ENCODE data around the gene CCDC7. TPM values are rescaled to one million over a fixed set of nuclear protein-coding genes. Genes with fewer than 3 reads are reported as not detected.

CCDC7 gene
- total and polyA plus RNA-seq, 8 donors, result 1.0 to 27.2 (median 5.3) TPM

GRCh38 chr10:32411797-32412498 is 34.0 kb upstream of the CCDC7 start:
- no peaks in the 10 kb centered on the region for H3K9me3 ChIP-seq
- H3K36me3 ChIP-seq, result no peaks in the 10 kb centered on the region
- peak in 1 of 2 donors; percentile 5 for DNase-seq
- intact Hi-C loops (cut with DNase I; ENCODE audit: low total_unique reads), result no loop called here
- no peak overlapping the region for H3K4me3 ChIP-seq
- H3K27me3 ChIP-seq, result no peaks in the 10 kb centered on the region
- no peak for TF ChIP-seq EP300 (IDR thresholded peaks at IDR 0.05)
- no peak for TF ChIP-seq POLR2AphosphoS5 (IDR thresholded peaks at IDR 0.05)
- TF ChIP-seq CTCF (IDR thresholded peaks at IDR 0.05), result no peak
- no peak for TF ChIP-seq POLR2A (IDR thresholded peaks at IDR 0.05)
- H3K4me1 ChIP-seq, result peaks cover 0 to 13% (median 6%) of the 10 kb centered on the region in 4 donors
- H3K27ac ChIP-seq, result peak overlapping the region in 2 of 5 donors; percentile 48 to 63
- 54 to 78% (median 77%) methylated on average over 2 of the region's 2 CpGs for WGBS, 5 donors

DNA sequence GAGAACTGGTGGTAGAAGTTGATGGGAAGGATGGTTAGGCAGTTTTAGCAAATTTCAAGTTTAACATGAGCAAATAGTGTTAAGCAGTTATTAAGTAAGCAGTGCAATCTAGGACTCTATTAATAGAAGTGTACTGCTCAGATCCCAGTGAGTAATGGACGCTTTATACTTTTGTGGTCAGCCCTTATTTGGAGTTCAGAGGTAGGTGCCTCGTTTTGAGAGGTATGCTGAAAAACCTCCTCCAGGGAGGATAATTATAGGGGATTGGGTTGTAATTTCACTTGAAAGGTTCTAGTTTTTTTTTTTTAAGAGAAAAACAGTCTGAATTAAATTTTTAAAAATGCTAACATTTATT is 33.5 kb upstream of the CCDC7 start:
- WGBS, 5 donors, result 8 to 26% (median 18%) methylated on average over 2 of the region's 2 CpGs
- H3K4me3 ChIP-seq, result no peak overlapping the region
- peak in 1 of 2 donors; percentile 21 for DNase-seq
- TF ChIP-seq CTCF (IDR thresholded peaks at IDR 0.05) (no peak), POLR2AphosphoS5 (IDR thresholded peaks at IDR 0.05) (no peak), EP300 (IDR thresholded peaks at IDR 0.05) (no peak), POLR2A (IDR thresholded peaks at IDR 0.05) (no peak)
- no peaks in the 10 kb centered on the region for H3K27me3 ChIP-seq
- peaks cover 0 to 16% (median 6%) of the 10 kb centered on the region in 4 donors for H3K4me1 ChIP-seq
- no peaks in the 10 kb centered on the region for H3K36me3 ChIP-seq
- no peaks in the 10 kb centered on the region for H3K9me3 ChIP-seq
- H3K27ac ChIP-seq, result peak overlapping the region in 2 of 5 donors; percentile 48 to 63
- intact Hi-C loops (cut with DNase I; ENCODE audit: low total_unique reads), result no loop called here

GRCh38 chr10:32413513-32413912 is 32.4 kb upstream of the CCDC7 start:
- Histone ChIP-seq H3K27me3 (no peaks in the 10 kb centered on the region), H3K27ac (peak overlapping the region in 2 of 5 donors; percentile 48 to 63), H3K9me3 (no peaks in the 10 kb centered on the region), H3K4me1 (peaks cover 0 to 24% (median 9%) of the 10 kb centered on the region in 4 donors), H3K4me3 (no peak overlapping the region), H3K36me3 (no peaks in the 10 kb centered on the region)
- TF ChIP-seq POLR2A (IDR thresholded peaks at IDR 0.05) (no peak), CTCF (IDR thresholded peaks at IDR 0.05) (no peak), EP300 (IDR thresholded peaks at IDR 0.05) (no peak), POLR2AphosphoS5 (IDR thresholded peaks at IDR 0.05) (no peak)
- WGBS, 5 donors, result 33 to 85% (median 63%) methylated on average over 2 of the region's 2 CpGs
- intact Hi-C loops (cut with DNase I; ENCODE audit: low total_unique reads), result no loop called here
- DNase-seq, result no peak

GRCh38 chr10:32415361-32415760 is 30.6 kb upstream of the CCDC7 start:
- intact Hi-C loops (cut with DNase I; ENCODE audit: low total_unique reads), result no loop called here
- H3K4me1 ChIP-seq, result peaks cover 0 to 24% (median 9%) of the 10 kb centered on the region in 4 donors
- 82 to 96% (median 90%) methylated on average over 2 of the region's 2 CpGs for WGBS, 5 donors
- peak overlapping the region in 1 of 5 donors; percentile 43 for H3K27ac ChIP-seq
- H3K27me3 ChIP-seq, result no peaks in the 10 kb centered on the region
- no peaks in the 10 kb centered on the region for H3K36me3 ChIP-seq
- no peak overlapping the region for H3K4me3 ChIP-seq
- TF ChIP-seq EP300 (IDR thresholded peaks at IDR 0.05), result no peak
- TF ChIP-seq CTCF (IDR thresholded peaks at IDR 0.05), result no peak
- no peak for TF ChIP-seq POLR2AphosphoS5 (IDR thresholded peaks at IDR 0.05)
- TF ChIP-seq POLR2A (IDR thresholded peaks at IDR 0.05), result no peak
- no peaks in the 10 kb centered on the region for H3K9me3 ChIP-seq
- DNase-seq, result no peak
